GM18951 (cell line): Measurements from ENCODE around the gene ZNF580.
A peak's percentile ranks its signal among the peaks of the same experiment; 100 is the strongest.

Experiments used
- POLR2A ChIP-seq: IDR thresholded peaks from 4 replicates; pipeline ENCODE4 v1.6.1; 2011; ENCODE audit warnings: mild to moderate bottlenecking; ENCODE audit not compliant: insufficient read length, insufficient read depth; ENCODE audit errors: extremely low read depth
- in situ Hi-C: fragments of 300-500 bp; cut with MboI; formaldehyde crosslinking; loops from one replicate; pipeline ENCODE4 v1.12.0; 2022; ENCODE audit warnings: low sequenced_read_pairs, mixed read lengths, inconsistent platforms; ENCODE audit not compliant: unreplicated experiment

Gene ZNF580

DNA sequence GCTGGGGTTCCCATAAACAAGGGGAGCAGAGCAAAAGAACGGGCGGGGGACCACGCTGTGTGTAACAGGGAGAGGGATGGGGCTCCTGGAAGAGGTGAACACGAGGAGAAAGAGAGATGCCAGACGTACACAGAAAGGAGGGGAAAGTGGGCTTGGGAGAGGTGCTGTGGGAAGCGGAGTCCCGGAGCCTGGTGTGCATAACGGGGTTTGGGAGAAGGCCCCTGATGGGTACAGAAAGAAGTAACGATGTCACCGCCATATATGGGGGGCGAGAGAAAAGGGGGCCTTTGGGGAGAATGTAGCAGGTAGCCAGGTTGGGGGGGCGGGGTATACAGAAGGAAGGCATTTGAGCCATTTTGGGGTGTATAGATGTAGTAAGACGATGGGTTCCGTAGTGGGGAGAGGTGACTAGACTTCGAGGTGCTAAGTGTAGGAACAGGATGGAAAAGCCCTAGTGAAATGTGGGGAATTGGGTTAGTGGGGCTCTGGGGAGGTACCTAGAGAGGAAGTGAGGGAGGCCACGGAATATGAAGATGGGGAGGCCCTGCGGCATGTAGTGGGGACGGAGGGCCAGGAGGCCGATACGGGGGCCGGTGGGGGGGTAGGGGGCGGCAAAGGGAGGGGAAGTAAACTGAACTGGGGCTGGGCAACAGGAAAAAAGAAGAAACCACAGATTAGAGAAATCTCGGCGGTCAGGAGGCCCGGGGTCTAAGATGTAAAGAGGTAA, 787 bp downstream of the ZNF580 start:
- no peak for TF ChIP-seq POLR2A
- in situ Hi-C loops = no loop called here

DNA sequence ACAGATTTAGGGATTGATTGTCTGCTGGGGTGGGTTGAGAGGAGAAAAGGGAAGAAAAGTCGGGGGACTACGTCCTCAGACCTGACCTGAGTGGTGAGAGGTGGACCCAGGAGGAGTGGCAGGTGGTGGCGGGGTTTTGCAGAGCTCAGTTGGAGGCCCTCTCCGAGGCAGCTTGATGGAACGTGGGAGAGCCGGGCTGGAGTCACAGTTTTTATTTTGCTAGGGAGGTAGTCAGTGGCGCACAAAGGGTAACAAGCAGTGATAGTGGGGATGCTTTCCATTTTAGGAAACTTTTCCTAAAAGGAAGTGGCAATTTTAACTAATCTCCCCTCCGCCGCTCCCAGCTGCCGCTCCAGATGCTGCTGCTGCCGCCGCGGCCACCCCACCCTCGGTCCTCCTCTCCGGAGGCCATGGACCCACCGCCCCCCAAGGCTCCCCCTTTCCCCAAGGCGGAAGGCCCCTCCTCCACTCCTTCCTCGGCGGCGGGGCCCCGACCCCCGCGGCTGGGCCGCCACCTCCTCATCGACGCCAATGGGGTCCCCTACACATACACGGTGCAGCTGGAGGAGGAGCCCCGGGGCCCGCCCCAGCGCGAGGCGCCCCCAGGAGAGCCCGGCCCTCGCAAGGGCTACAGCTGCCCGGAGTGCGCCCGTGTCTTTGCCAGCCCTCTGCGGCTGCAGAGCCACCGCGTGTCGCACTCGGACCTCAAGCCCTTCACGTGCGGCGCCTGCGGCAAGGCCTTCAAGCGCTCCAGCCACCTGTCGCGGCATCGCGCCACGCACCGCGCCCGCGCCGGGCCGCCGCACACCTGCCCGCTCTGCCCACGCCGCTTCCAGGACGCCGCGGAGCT, 1.6 kb downstream of the ZNF580 start:
- TF ChIP-seq POLR2A = peak; percentile 35
- in situ Hi-C loops = no loop called here

DNA sequence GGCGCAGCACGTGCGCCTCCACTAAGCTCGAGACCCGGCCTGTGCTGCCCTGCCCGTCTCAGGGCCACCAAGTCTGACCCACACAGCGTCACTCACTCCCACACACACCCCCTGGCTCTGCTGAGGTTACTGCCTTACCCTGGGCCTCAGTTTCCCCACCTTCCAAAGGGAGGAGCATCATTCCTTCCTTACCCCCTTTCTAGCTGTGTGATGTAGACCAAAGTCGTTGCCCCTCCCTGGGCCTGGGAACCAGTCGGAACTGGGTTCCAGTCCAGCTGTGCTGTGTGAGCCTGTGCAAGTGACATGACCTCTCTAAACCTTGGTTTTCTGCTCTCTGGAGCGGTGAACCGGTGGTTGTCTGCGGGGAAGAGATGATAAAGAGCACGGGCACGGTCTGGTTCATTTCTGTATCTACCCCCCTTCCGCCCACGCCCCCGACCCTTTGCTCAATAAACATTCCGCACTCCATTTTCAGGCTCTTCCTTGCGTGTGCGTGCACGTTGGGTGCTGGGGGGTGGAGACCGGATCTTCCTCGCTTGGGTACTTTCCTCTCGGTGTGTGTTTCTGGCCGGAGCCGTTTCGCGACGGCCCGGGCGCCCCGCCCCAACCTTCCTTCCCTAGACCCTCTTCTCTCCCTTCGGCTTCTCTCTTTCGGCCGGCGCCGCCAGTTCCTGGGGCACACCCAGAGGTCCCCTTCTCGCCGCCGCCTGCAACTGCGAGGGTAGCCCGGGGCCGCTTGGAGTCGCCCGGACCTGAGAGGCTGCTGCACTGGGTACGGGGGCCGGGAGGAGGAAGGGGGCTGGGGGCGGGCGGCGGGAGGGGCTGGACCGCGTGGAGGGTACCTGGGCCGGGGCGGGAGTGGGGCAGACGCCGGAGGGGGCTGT, 2.4 kb downstream of the ZNF580 start, which contains the start of gene ZNF581:
Gene ZNF581 (plus strand): TSS at position 647 of the 884 bp plus-strand sequence. CDS start 923 bp downstream, outside the sequence.
- peak; percentile 56 for TF ChIP-seq POLR2A
- in situ Hi-C loops = no loop called here

DNA sequence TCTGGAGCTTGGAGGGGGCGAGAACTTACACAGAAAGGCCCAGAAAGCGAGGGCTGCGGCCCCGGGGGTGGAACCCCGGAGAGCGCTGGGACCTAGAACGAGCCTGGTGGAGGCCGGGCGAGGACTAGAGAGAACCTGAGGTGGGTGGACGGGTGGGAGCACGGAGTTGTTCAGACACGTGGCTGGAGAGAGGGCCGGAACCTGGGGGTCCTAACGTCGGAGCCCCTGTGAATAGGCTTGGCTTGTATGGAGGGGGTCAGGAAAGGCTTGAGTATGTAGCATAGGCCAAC, 3.0 kb downstream of the ZNF580 start:
- in situ Hi-C loops = no loop called here

DNA sequence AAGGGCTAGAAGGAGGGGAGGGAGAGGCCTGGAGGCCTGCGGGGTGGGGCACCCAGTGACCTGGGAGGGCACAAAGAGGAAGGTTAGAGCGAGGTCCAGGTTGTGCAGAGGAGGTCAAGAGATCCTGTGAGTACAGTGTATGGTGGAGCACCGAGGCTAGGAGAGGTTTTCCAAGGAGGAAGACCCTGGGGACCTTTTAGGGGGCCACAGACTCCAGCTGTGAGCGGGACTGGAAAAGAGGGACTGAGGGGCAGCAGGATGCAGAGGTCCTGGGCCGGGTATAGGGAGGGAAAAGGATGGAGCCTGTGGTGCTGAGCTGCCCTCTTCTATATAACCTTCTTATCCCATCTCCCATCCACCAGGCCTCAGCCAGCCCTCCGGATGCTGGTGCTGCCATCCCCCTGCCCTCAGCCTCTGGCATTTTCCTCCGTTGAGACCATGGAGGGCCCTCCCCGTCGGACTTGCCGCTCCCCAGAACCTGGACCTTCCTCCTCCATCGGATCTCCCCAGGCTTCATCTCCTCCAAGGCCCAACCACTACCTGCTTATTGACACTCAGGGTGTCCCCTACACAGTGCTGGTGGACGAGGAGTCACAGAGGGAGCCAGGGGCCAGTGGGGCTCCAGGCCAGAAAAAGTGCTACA, 3.5 kb downstream of the ZNF580 start:
- no peak for TF ChIP-seq POLR2A
- in situ Hi-C loops = no loop called here

More for the DNA sequence above, 3.0 kb downstream of the ZNF580 start:
- no peak for TF ChIP-seq POLR2A

DNA sequence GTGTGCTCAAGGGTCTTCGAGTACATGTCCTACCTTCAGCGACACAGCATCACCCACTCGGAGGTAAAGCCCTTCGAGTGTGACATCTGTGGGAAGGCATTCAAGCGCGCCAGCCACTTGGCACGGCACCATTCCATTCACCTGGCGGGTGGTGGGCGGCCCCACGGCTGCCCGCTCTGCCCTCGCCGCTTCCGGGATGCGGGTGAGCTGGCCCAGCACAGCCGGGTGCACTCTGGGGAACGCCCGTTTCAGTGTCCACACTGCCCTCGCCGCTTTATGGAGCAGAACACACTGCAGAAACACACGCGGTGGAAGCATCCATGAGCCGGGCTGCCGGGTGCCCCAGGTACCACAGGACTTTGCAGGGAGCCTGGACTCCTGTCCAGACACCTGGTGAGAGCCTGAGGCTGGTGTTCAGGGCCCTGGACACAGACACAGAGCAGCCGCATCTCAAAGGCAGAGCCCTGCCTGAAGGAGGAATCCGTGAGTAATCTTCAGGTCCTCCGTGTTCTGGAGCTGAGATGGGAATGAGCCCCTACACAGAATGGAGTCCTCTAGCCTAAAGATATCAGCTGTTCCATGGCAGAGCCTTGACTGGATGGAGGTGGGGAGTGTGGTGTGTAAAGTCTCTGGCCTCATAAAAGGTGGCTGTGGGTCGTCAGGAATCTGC, 4.2 kb downstream of the ZNF580 start:
- TF ChIP-seq POLR2A = no peak
- in situ Hi-C loops = no loop called here

DNA sequence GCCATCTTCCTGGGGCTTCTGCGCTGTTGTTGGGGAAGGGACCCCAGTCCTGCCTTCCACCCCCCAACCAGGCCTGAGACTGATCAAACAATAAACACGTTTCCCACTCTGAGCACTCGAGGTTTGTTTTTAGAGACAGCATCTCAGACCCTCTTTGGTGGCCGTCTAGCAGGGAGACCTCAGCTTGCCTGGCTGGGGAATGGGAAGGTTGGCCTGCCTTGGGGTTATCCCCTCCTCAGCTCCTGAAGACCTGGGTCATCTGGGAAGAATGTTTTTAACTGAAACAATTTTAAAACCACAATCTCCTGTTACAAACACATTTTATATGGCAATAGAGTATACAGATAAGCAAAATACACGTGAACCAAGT, 4.7 kb downstream of the ZNF580 start:
- no peak for TF ChIP-seq POLR2A
- in situ Hi-C loops = no loop called here

DNA sequence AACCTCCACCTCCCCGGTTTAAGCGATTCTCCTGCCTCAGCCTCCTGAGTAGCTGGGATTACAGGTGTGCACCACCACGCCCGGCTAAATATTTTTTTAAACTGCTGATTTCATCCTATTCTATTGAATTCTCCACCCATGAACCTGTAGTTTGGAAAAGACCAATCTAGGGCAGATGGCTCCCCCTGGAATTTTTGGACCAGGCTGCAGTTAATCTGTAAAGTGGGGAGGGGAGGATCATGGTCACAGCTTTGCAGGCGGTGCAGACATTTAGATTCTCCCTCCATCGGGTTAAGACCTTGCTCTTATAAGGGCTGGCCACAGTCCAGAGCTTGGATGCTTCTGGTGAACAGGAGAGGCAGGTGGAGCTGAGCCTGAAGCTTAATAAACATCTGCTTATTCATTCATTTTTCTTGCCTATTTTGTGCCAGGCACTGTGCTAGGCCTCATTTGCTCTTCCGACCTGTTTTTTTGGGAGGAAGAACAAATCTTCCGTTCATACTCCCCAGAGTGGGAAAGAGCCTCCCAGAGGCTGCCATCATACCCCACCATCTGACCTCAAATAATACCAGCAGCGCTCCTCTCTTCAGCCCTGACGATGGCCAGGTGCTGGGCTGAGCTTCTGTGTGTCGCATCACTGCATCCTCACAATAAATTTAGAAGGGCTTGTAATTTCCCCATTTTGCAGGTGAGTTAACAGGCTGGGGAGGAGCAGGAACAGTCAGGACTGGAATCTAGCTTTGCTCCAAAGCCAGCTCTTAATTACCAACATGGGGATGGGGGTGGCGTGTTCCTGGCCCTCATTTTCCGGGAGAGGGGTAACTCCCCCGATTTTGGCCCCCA, 6.3 kb downstream of the ZNF580 start:
- TF ChIP-seq POLR2A = no peak
- in situ Hi-C loops = no loop called here

DNA sequence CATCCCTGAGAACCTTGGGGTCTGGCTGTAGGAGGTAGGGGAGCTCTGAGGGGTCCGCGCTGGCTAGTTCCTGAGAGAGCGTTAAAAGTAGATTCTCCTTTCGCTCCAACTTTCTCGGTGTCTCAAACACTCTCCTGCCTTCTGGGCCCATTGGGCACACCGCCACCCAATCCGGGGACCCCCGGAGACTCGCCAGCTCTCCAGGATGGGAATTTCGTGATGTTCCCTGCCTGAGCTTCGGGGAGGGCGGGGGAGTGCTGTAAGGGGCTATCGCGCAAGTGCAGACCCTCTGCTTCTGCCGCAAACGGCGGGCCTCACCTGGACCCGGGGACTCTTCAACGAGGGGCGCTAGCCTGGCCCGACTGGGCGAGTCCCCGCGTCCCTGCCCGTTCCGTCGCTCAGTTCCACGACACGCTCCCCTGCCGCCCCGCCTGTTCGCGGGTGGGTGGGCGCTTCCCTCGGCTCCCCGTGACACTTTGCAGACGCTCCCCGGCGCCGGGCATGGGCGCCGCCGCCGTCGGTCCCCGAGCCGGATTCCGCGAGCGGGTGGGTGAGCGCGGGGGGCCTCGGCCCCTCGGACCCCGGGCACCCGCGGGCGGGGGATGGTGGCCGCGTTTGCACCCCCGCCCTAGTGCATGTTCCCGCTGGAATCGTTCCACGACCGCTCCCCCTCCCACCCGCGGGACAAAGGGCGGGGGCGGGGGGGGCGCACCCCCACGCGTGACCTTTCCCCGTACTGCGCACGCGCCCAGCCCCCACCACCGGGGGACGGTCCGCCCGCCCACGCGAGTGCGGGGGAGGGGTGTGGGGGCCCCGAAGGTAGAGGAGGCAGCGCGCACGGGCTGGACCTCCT, 7.2 kb downstream of the ZNF580 start, which contains the start of gene CCDC106:
Gene CCDC106 (plus strand): TSS at position 481 of the 853 bp plus-strand sequence. CDS start 835 bp downstream, outside the sequence.
- in situ Hi-C loops = no loop called here
- peak; percentile 55 for TF ChIP-seq POLR2A

DNA sequence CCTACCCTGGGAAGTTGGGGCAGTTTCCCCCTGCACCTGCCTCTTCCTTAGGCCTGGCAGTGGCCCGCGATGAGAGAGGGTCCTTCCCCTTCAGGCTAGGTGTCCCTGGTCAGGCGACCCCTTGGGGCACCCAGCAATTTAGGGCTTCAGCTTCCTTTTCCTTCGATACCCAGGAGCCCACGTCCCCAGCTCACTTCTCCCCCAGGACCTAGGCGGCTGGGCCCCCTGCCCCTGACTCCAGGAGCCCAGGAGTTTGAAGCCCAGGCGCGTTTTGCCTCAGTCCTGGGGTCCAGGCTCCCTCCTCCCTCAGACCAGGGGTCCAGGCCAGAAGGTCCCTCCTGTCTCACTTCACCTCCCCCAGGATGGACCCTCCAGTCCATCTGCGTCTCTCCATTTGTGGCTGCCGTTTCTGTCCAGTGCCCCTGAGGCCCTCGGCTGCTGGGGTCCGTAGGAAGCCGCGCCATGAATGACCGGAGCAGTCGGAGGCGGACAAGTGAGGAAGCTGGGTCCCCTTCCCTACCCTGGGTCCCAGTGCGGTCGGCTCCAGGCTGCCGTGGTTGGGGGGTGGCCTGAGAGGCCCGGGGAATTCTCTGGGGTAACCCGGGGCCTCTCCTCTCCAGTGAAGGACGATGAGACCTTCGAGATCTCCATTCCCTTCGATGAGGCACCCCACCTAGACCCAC, 7.9 kb downstream of the ZNF580 start:
- in situ Hi-C loops = no loop called here
- no peak for TF ChIP-seq POLR2A
